DOHH2 (cell line): Measurements from ENCODE around the gene RHO.

ENCODE experiments used
- H3F3A ChIP-seq: fragments of 200-600 bp; sonication (generic), shearing (Covaris generic); 2 replicates; pipeline ENCODE4 v1.6.0; 2016; ENCODE audit warnings: antibody characterized with exemption, mild to moderate bottlenecking; ENCODE audit not compliant: control insufficient read depth, insufficient read depth
- H3K27ac ChIP-seq: fragments of 200-600 bp; sonication (generic); 2 replicates; pipeline ENCODE4 v1.5.1; 2014; ENCODE audit warnings: low read depth, mild to moderate bottlenecking, low read length, moderate library complexity
- H3K27me3 ChIP-seq: fragments of 200-600 bp; sonication (generic); 2 replicates; pipeline ENCODE4 v1.6.1; 2014; ENCODE audit warnings: mild to moderate bottlenecking, low read length, mixed read lengths; ENCODE audit not compliant: control insufficient read depth
- H3K36me3 ChIP-seq: fragments of 200-600 bp; sonication (generic); 2 replicates; pipeline ENCODE4 v1.6.1; 2014; ENCODE audit warnings: mild to moderate bottlenecking, low read length, moderate library complexity, mixed read lengths; ENCODE audit not compliant: control insufficient read depth
- H3K4me1 ChIP-seq: fragments of 200-600 bp; sonication (generic); 2 replicates; pipeline ENCODE4 v1.6.1; 2014; ENCODE audit warnings: mild to moderate bottlenecking, low read length, mixed read lengths; ENCODE audit not compliant: control insufficient read depth
- H3K4me2 ChIP-seq: fragments of 200-600 bp; sonication (generic); 2 replicates; pipeline ENCODE4 v1.6.0; 2014; ENCODE audit warnings: mild to moderate bottlenecking, low read length, moderate library complexity
- H3K4me3 ChIP-seq: fragments of 200-600 bp; sonication (generic); 2 replicates; pipeline ENCODE4 v1.5.1; 2014; ENCODE audit warnings: mild to moderate bottlenecking, low read length, mixed read lengths
- H3K79me2 ChIP-seq: fragments of 200-600 bp; sonication (generic); 2 replicates; pipeline ENCODE4 v1.6.1; 2014; ENCODE audit warnings: mild to moderate bottlenecking, low read length, mixed read lengths; ENCODE audit not compliant: control insufficient read depth
- H3K9me2 ChIP-seq: fragments of 200-600 bp; sonication (generic); replicated peaks from 2 replicates; pipeline ENCODE4 v1.6.1; 2014; ENCODE audit warnings: mild to moderate bottlenecking, low read length, mixed read lengths; ENCODE audit not compliant: control insufficient read depth
- H3K9me3 ChIP-seq: fragments of 200-600 bp; sonication (generic); 2 replicates; pipeline ENCODE4 v1.6.1; 2014; ENCODE audit warnings: antibody characterized with exemption, low read length, mixed read lengths; ENCODE audit not compliant: control insufficient read depth, insufficient read depth
- H4K20me1 ChIP-seq: fragments of 200-600 bp; sonication (generic); 2 replicates; pipeline ENCODE4 v1.6.0; 2014; ENCODE audit warnings: low read depth, mild to moderate bottlenecking, antibody characterized with exemption, low read length, moderate library complexity; ENCODE audit not compliant: control insufficient read depth, insufficient read depth
- CTCF ChIP-seq: fragments of 200-600 bp; sonication (generic); IDR thresholded peaks from one replicate; pipeline ENCODE4 v1.5.1; 2014; ENCODE audit warnings: antibody characterized with exemption, mild to moderate bottlenecking, low read depth, low read length; ENCODE audit not compliant: poor library complexity, severe bottlenecking
- EZH2phosphoT487 ChIP-seq: fragments of 200-600 bp; sonication (generic); IDR thresholded peaks from 2 replicates; pipeline ENCODE4 v1.6.1; 2017; ENCODE audit warnings: borderline replicate concordance, mild to moderate bottlenecking, antibody characterized with exemption, low read length, moderate library complexity, mixed read lengths

Gene RHO

DNA sequence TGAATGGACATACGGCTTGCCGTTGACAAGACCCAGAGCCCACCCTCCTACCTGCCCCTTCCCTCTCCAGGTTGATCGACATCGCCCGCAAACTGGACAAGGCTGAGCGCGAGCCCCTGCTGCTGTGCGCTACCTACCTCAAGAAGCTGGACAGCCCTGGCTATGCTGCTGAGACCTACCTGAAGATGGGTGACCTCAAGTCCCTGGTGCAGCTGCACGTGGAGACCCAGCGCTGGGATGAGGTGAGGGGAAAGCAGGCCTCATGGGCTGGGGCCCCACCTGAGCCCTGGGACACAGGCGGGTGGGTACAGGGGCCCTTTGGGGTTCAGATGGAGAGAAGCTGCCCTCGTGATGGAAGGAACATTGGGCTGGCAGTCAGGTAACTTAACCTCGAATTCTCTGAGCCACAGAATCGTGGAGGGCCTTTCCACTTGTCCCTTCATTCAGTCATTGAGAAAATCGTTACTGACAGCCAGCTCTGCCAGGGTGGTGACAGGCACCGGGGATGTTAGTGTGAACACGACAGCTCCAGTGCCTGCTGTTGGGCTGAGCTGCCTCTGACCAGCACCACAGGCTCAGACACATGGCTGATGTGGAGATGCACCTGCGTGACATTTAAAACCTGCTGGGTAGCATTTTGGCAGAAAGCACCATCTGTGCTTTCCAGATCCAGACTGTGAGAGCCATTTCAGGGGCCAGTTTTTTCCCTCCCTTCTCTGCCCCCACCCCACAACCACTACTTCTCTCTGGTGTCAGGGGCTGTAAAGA is 25.6 kb upstream of the RHO start:
- no peak overlapping the region for H3K4me3 ChIP-seq
- H3K9me3 ChIP-seq, result no peaks in the 10 kb centered on the region
- no peak overlapping the region for H3K4me2 ChIP-seq
- H3K79me2 ChIP-seq, result no peaks in the 10 kb centered on the region
- no peak for TF ChIP-seq EZH2phosphoT487
- no peak for TF ChIP-seq CTCF
- H3K4me1 ChIP-seq, result no peaks in the 10 kb centered on the region
- no peaks in the 10 kb centered on the region for H3K9me2 ChIP-seq
- no peaks in the 10 kb centered on the region; the same call in 1 of the 2 replicates for H3K36me3 ChIP-seq
- H3F3A ChIP-seq, result no peaks in the 10 kb centered on the region
- H3K27me3 ChIP-seq, result no peaks in the 10 kb centered on the region
- H4K20me1 ChIP-seq, result no peaks in the 10 kb centered on the region
- H3K27ac ChIP-seq, result no peak overlapping the region

GRCh38 chr3:129503471-129504291 is 24.8 kb upstream of the RHO start:
- Histone ChIP-seq H3F3A (no peaks in the 10 kb centered on the region), H3K9me2 (no peaks in the 10 kb centered on the region), H3K27ac (no peak overlapping the region), H3K79me2 (no peaks in the 10 kb centered on the region), H3K4me1 (no peaks in the 10 kb centered on the region), H3K36me3 (no peaks in the 10 kb centered on the region; the same call in 1 of the 2 replicates), H4K20me1 (no peaks in the 10 kb centered on the region), H3K4me2 (no peak overlapping the region), H3K4me3 (no peak overlapping the region), H3K9me3 (no peaks in the 10 kb centered on the region), H3K27me3 (no peaks in the 10 kb centered on the region)
- no peak for TF ChIP-seq CTCF
- no peak for TF ChIP-seq EZH2phosphoT487

GRCh38 chr3:129504471-129505100 is 23.9 kb upstream of the RHO start:
- Histone ChIP-seq H3K79me2 (no peaks in the 10 kb centered on the region), H3K4me1 (no peaks in the 10 kb centered on the region), H3K4me3 (no peak overlapping the region), H3F3A (no peaks in the 10 kb centered on the region), H3K9me3 (no peaks in the 10 kb centered on the region), H3K36me3 (no peaks in the 10 kb centered on the region; the same call in 1 of the 2 replicates), H3K27ac (no peak overlapping the region), H4K20me1 (no peaks in the 10 kb centered on the region), H3K9me2 (no peaks in the 10 kb centered on the region), H3K27me3 (no peaks in the 10 kb centered on the region), H3K4me2 (no peak overlapping the region)
- no peak for TF ChIP-seq EZH2phosphoT487
- TF ChIP-seq CTCF, result no peak
